ENCODE results near the gene TMCC3. TPM values are rescaled to one million over a fixed set of nuclear protein-coding genes. Genes with fewer than 3 reads are reported as not detected.

Gene TMCC3
- total RNA-seq, 1 experiment from 2014 or later, result 0.92 TPM

DNA sequence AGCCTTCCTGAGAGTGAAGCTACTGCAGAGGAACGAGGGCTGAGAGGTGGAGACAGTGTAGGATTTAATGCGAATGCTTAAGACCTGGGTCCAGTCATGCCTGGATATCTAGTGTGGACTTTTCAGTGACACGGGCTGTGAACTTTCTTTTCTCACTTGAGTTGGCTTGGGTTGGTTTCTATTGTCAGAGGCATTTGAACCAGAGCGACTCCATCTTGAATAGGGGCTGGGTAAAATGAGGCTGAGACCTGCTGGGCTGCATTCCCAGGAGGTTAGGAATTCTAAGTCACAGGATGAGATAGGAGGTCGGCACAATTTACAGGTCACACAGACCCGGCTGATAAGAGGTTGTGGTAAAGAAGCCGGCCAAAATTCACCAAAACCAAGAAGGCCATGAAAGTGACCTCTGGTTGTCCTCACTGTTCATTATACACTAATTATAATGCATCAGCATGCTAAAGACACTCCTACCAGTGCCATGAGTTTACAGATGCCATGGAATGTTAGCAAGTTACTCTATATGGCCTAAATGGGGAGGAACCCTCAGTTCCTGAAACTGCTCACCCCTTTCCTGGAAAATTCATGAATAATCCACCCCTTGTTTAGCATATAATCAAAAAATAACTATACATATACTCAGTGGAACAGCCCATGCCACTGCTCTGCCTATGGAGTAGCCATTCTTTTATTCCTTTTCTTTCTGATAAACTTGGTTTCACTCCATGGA lies 34.2 kb upstream of the TMCC3 start:
- BruUV-seq (replicated peaks), result no TSS peak
- in situ Hi-C loops (cut with HindIII; ENCODE audit: low pct_unique_long_range_greater_than_20kb, low sequenced_read_pairs), result no loop called here
- H3K4me3 ChIP-seq (ENCODE audit: low read depth in 2 of 2, low read length in 2 of 2), result no peak overlapping the region
- intact Hi-C loops (cut with micrococcal nuclease; ENCODE audit: unreplicated experiment), result no loop called here
- H3K4me1 ChIP-seq (ENCODE audit: control insufficient read depth, insufficient read depth, low read length), result no peaks in the 10 kb centered on the region
- no peaks in the 10 kb centered on the region for H3K27me3 ChIP-seq (ENCODE audit: control insufficient read depth, insufficient read depth, low read length)
- no peaks in the 10 kb centered on the region for H3K9me3 ChIP-seq (ENCODE audit: control insufficient read depth, insufficient read depth, low read depth, low read length)
- no peak overlapping the region for H3K27ac ChIP-seq (ENCODE audit: low read length)
- DNase-seq (ENCODE audit: low read depth, low spot score), result no peak
- ChIA-PET POLR2A (no interaction called here), CTCF (no interaction called here)
- no peaks in the 10 kb centered on the region for H3K36me3 ChIP-seq (ENCODE audit: control insufficient read depth, insufficient read depth, low read length)
- no peak for ATAC-seq
- TF ChIP-seq TCF7L2 (IDR thresholded peaks at IDR 0.05; ENCODE audit: low read depth, low read length), result no peak
- TF ChIP-seq, protein P1, sequence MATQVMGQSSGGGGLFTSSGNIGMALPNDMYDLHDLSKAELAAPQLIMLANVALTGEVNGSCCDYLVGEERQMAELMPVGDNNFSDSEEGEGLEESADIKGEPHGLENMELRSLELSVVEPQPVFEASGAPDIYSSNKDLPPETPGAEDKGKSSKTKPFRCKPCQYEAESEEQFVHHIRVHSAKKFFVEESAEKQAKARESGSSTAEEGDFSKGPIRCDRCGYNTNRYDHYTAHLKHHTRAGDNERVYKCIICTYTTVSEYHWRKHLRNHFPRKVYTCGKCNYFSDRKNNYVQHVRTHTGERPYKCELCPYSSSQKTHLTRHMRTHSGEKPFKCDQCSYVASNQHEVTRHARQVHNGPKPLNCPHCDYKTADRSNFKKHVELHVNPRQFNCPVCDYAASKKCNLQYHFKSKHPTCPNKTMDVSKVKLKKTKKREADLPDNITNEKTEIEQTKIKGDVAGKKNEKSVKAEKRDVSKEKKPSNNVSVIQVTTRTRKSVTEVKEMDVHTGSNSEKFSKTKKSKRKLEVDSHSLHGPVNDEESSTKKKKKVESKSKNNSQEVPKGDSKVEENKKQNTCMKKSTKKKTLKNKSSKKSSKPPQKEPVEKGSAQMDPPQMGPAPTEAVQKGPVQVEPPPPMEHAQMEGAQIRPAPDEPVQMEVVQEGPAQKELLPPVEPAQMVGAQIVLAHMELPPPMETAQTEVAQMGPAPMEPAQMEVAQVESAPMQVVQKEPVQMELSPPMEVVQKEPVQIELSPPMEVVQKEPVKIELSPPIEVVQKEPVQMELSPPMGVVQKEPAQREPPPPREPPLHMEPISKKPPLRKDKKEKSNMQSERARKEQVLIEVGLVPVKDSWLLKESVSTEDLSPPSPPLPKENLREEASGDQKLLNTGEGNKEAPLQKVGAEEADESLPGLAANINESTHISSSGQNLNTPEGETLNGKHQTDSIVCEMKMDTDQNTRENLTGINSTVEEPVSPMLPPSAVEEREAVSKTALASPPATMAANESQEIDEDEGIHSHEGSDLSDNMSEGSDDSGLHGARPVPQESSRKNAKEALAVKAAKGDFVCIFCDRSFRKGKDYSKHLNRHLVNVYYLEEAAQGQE (IDR thresholded peaks at IDR 0.05; ENCODE audit: insufficient read depth in 1 of 2, low read depth in 2 of 2, low read length in 1 of 2), result no peak
- TF ChIP-seq, protein P2, sequence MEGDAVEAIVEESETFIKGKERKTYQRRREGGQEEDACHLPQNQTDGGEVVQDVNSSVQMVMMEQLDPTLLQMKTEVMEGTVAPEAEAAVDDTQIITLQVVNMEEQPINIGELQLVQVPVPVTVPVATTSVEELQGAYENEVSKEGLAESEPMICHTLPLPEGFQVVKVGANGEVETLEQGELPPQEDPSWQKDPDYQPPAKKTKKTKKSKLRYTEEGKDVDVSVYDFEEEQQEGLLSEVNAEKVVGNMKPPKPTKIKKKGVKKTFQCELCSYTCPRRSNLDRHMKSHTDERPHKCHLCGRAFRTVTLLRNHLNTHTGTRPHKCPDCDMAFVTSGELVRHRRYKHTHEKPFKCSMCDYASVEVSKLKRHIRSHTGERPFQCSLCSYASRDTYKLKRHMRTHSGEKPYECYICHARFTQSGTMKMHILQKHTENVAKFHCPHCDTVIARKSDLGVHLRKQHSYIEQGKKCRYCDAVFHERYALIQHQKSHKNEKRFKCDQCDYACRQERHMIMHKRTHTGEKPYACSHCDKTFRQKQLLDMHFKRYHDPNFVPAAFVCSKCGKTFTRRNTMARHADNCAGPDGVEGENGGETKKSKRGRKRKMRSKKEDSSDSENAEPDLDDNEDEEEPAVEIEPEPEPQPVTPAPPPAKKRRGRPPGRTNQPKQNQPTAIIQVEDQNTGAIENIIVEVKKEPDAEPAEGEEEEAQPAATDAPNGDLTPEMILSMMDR (IDR thresholded peaks at IDR 0.05), result no peak
- no peak for TF ChIP-seq SIN3A (IDR thresholded peaks at IDR 0.05; ENCODE audit: borderline replicate concordance, insufficient read depth, low read depth, low read length)
- TF ChIP-seq POLR2AphosphoS5 (IDR thresholded peaks at IDR 0.05; ENCODE audit: low read depth, low read length), result no peak

DNA sequence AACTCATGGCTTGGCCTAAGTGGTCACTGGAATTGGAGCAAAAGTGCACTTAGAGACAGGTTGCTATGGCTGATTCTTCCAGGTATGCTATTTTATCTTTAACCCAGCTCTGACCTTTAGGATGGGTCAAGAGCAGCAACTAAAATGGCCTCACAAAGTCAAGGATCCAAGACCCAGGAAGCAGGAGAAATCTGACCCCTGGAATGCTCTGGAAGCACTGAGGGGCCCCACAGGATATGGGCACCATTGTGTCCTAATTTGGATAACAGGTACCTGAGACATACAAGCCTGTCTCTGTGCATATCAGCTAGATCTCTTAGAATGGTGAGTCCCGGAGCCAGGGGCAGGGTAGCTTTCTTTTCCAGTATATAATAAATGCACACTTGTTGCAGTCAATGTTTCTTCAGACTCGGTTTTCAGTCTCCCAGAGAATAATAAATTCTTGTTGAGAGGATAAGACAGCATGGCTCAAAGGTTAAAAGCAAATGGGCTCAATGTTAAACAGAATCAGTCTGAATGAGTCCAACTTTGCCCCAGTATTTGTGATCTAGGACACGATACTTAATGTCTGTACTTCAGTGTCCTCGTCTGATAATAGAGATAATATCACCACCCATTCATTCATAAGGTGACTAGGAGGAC lies 29.3 kb upstream of the TMCC3 start:
- ATAC-seq (no peak), DNase-seq (ENCODE audit: low read depth, low spot score) (no peak)
- BruUV-seq (replicated peaks), result no TSS peak
- in situ Hi-C loops (cut with HindIII; ENCODE audit: low pct_unique_long_range_greater_than_20kb, low sequenced_read_pairs), result no loop called here
- no peak overlapping the region for H3K4me3 ChIP-seq (ENCODE audit: low read depth in 2 of 2, low read length in 2 of 2)
- intact Hi-C loops (cut with micrococcal nuclease; ENCODE audit: unreplicated experiment), result no loop called here
- CTCF ChIA-PET, result no interaction called here
- H3K36me3 ChIP-seq (ENCODE audit: control insufficient read depth, insufficient read depth, low read length), result no peaks in the 10 kb centered on the region
- TF ChIP-seq POLR2AphosphoS5 (IDR thresholded peaks at IDR 0.05; ENCODE audit: low read depth, low read length) (no peak), TCF7L2 (IDR thresholded peaks at IDR 0.05; ENCODE audit: low read depth, low read length) (no peak), SIN3A (IDR thresholded peaks at IDR 0.05; ENCODE audit: borderline replicate concordance, insufficient read depth, low read depth, low read length) (no peak)
- TF ChIP-seq, protein P2 (IDR thresholded peaks at IDR 0.05), result no peak
- TF ChIP-seq, protein P1 (IDR thresholded peaks at IDR 0.05; ENCODE audit: insufficient read depth in 1 of 2, low read depth in 2 of 2, low read length in 1 of 2), result no peak
- H3K27me3 ChIP-seq (ENCODE audit: control insufficient read depth, insufficient read depth, low read length), result no peaks in the 10 kb centered on the region
- POLR2A ChIA-PET, result no interaction called here
- no peaks in the 10 kb centered on the region for H3K4me1 ChIP-seq (ENCODE audit: control insufficient read depth, insufficient read depth, low read length)
- no peak overlapping the region for H3K27ac ChIP-seq (ENCODE audit: low read length)
- no peaks in the 10 kb centered on the region for H3K9me3 ChIP-seq (ENCODE audit: control insufficient read depth, insufficient read depth, low read depth, low read length)

Data from Panc1 (cell line).